ENCODE results near the gene CHCHD3.

DNA sequence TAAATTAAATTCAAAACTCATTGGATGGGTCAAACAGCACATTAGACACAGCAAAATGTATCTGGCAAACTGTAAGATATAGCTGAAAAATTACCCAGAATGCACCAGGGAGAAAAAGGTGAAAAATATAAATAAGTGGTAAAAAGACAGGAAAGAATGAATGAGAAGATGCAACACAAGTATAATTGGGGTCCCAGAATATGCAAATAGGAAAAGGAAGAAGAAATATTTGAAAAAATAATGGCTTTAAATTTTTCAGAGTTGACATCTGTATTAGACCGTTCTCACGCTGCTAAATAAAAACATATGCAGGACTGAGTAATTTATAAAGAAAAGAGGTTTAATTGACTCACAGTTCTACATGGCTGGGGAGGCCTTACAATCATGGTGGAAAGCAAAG is 337.9 kb downstream of the CHCHD3 start:
- no peak for TF ChIP-seq POLR2A (IDR thresholded peaks at IDR 0.05)
- TF ChIP-seq, protein P1, sequence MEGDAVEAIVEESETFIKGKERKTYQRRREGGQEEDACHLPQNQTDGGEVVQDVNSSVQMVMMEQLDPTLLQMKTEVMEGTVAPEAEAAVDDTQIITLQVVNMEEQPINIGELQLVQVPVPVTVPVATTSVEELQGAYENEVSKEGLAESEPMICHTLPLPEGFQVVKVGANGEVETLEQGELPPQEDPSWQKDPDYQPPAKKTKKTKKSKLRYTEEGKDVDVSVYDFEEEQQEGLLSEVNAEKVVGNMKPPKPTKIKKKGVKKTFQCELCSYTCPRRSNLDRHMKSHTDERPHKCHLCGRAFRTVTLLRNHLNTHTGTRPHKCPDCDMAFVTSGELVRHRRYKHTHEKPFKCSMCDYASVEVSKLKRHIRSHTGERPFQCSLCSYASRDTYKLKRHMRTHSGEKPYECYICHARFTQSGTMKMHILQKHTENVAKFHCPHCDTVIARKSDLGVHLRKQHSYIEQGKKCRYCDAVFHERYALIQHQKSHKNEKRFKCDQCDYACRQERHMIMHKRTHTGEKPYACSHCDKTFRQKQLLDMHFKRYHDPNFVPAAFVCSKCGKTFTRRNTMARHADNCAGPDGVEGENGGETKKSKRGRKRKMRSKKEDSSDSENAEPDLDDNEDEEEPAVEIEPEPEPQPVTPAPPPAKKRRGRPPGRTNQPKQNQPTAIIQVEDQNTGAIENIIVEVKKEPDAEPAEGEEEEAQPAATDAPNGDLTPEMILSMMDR (IDR thresholded peaks at IDR 0.05), result no peak

Data from lower leg skin (tissue), 3 donors.